H1 (cell line): ENCODE data around the gene DOK6. TPM values are rescaled to one million over a fixed set of nuclear protein-coding genes. Genes with fewer than 3 reads are reported as not detected.

Experiments
- CTCF ChIA-PET: fragments of 300-600 bp; sonication (Branson Sonifier 250); formaldehyde crosslinking; loops from one replicate; lab custom pipeline; 2021; ENCODE audit not compliant: partially characterized antibody; lab: Charles Lee
- POLR2A ChIA-PET: fragments of 300-600 bp; sonication (Branson Sonifier 250); formaldehyde crosslinking; loops from one replicate; lab custom pipeline; 2021; ENCODE audit warnings: inconsistent platforms; ENCODE audit not compliant: partially characterized antibody; lab: Charles Lee
- DNase-seq, 2 experiments: peaks; one replicate each; pipeline versions ENCODE4 v3.0.0 to v3.0.0-alpha.2; 2010 to 2022; ENCODE audit warnings: low spot score in 2 of 2, low read depth in 1 of 2, mixed read lengths in 1 of 2
- FAIRE-seq: peaks from 2 replicates; lab custom pipeline; 2011; peaks lifted over from hg19 to GRCh38; lab: Jason Lieb, UNC
- H2AFZ ChIP-seq: 2 replicates; pipeline ENCODE4 v1.8.1; 2012; ENCODE audit warnings: low read length, inconsistent platforms
- H2AK5ac ChIP-seq: 2 replicates; pipeline ENCODE4 v1.6.1; 2013; ENCODE audit warnings: low read depth, low read length
- H2BK120ac ChIP-seq: replicated peaks from 2 replicates; pipeline ENCODE3; 2013; ENCODE audit warnings: low read depth, low read length, inconsistent platforms
- H2BK12ac ChIP-seq: 2 replicates; pipeline ENCODE4 v1.6.1; 2013; ENCODE audit warnings: low read depth, low read length
- H2BK15ac ChIP-seq: 2 replicates; pipeline ENCODE4 v1.6.1; 2013; ENCODE audit warnings: low read length
- H2BK20ac ChIP-seq: 2 replicates; pipeline ENCODE4 v1.6.1; 2013; ENCODE audit warnings: low read length
- H2BK5ac ChIP-seq: 2 replicates; pipeline ENCODE4 v1.6.1; 2013; ENCODE audit warnings: low read depth, low read length
- H3K14ac ChIP-seq: 2 replicates; pipeline ENCODE4 v1.6.1; 2013; ENCODE audit warnings: inconsistent platforms; ENCODE audit not compliant: insufficient read length
- H3K18ac ChIP-seq: 2 replicates; pipeline ENCODE4 v1.6.1; 2013; ENCODE audit warnings: low read length; ENCODE audit errors: extremely low read depth
- H3K23ac ChIP-seq: 2 replicates; pipeline ENCODE4 v1.6.1; 2013; ENCODE audit warnings: inconsistent platforms; ENCODE audit not compliant: insufficient read length
- H3K23me2 ChIP-seq: 2 replicates; pipeline ENCODE4 v1.6.1; 2013; ENCODE audit warnings: low read depth, low read length
- H3K27ac ChIP-seq: 2 replicates; pipeline ENCODE4 v1.6.1; 2011; ENCODE audit warnings: low read depth, low read length, inconsistent platforms
- H3K27me3 ChIP-seq, 4 experiments: replicated peaks in 1 of 4; 1 replicate in 1 of 4; 2 replicates in 3 of 4; pipeline versions ENCODE4 v1.6.1 to v1.8.1; 2011 to 2013; ENCODE audit warnings: low read length in 3 of 4, mild to moderate bottlenecking in 3 of 4, inconsistent platforms in 2 of 4, mixed read lengths in 2 of 4, moderate library complexity in 1 of 4; ENCODE audit not compliant: control insufficient read depth in 3 of 4, insufficient read depth in 3 of 4; ENCODE audit errors: extremely low read depth in 1 of 4
- H3K36me3 ChIP-seq, 4 experiments: 2 replicates each; pipeline versions ENCODE4 v1.6.1 to v1.8.1; 2011 to 2013; ENCODE audit warnings: mild to moderate bottlenecking in 4 of 4, low read length in 3 of 4, moderate library complexity in 2 of 4, control low read depth in 1 of 4, inconsistent platforms in 1 of 4; ENCODE audit not compliant: insufficient read depth in 4 of 4, control insufficient read depth in 2 of 4
- H3K4ac ChIP-seq: replicated peaks from 2 replicates; pipeline ENCODE3; 2013; ENCODE audit warnings: low read length, low read depth, mixed read lengths, inconsistent platforms; ENCODE audit not compliant: insufficient read length
- H3K4me1 ChIP-seq, 4 experiments: replicated peaks in 1 of 4; 1 replicate in 1 of 4; 2 replicates in 3 of 4; pipeline versions ENCODE4 v1.6.1 to v1.8.1; 2011 to 2013; ENCODE audit warnings: low read length in 3 of 4, inconsistent platforms in 2 of 4, mixed read lengths in 1 of 4; ENCODE audit not compliant: insufficient read depth in 4 of 4, control insufficient read depth in 3 of 4
- H3K4me2 ChIP-seq, 2 experiments: 2 replicates each; pipeline versions ENCODE4 v1.6.1 to v1.8.1; 2011 to 2013; ENCODE audit warnings: low read depth in 2 of 2, low read length in 2 of 2, control low read depth in 1 of 2, inconsistent platforms in 1 of 2, mild to moderate bottlenecking in 1 of 2; ENCODE audit not compliant: insufficient read depth in 1 of 2
- H3K4me3 ChIP-seq, 4 experiments: fragments of 200-600, 300-600 bp in 1 of 4; sonication (generic), shearing (Covaris generic), sonication (Bioruptor Twin) in 1 of 4; 2 replicates each; pipeline versions ENCODE4 v1.5.1 to v1.8.1; 2011 to 2016; ENCODE audit warnings: low read length in 4 of 4, low read depth in 3 of 4, control low read depth in 2 of 4, inconsistent platforms in 2 of 4, mild to moderate bottlenecking in 2 of 4, mixed read lengths in 1 of 4, moderate library complexity in 1 of 4; ENCODE audit not compliant: insufficient read depth in 2 of 4; ENCODE audit errors: extremely low read depth in 1 of 4
- H3K56ac ChIP-seq: replicated peaks from 2 replicates; pipeline ENCODE3; 2013; ENCODE audit warnings: low read depth, mild to moderate bottlenecking, mixed read lengths, low read length, inconsistent platforms; ENCODE audit not compliant: insufficient read length
- H3K79me1 ChIP-seq: 2 replicates; pipeline ENCODE4 v1.6.1; 2013; ENCODE audit warnings: low read depth, low read length, control low read depth
- H3K79me2 ChIP-seq, 2 experiments: 2 replicates each; pipeline versions ENCODE4 v1.6.1 to v1.8.1; 2012 to 2013; ENCODE audit warnings: low read length in 2 of 2, mild to moderate bottlenecking in 2 of 2, inconsistent platforms in 1 of 2; ENCODE audit not compliant: insufficient read depth in 2 of 2, control insufficient read depth in 1 of 2
- H3K9ac ChIP-seq, 4 experiments: replicated peaks in 1 of 4; 1 replicate in 1 of 4; 2 replicates in 3 of 4; pipeline versions ENCODE4 v1.6.1 to v1.8.1; 2011 to 2013; ENCODE audit warnings: low read depth in 3 of 4, low read length in 3 of 4, control low read depth in 2 of 4, mild to moderate bottlenecking in 2 of 4, moderate library complexity in 2 of 4, inconsistent platforms in 1 of 4; ENCODE audit errors: extremely low read depth in 1 of 4
- H3K9me3 ChIP-seq, 2 experiments: 2 replicates each; pipeline versions ENCODE4 v1.6.1 to v1.8.1; 2012 to 2013; ENCODE audit warnings: mild to moderate bottlenecking in 2 of 2, moderate library complexity in 2 of 2, control low read depth in 1 of 2, inconsistent platforms in 1 of 2, low read depth in 1 of 2, low read length in 1 of 2, mixed read lengths in 1 of 2; ENCODE audit not compliant: insufficient read depth in 2 of 2
- H4K20me1 ChIP-seq, 2 experiments: replicated peaks in 1 of 2; 2 replicates each; pipeline versions ENCODE3 to v1.8.1; 2011 to 2013; ENCODE audit warnings: inconsistent platforms in 2 of 2, low read length in 2 of 2, mild to moderate bottlenecking in 1 of 2; ENCODE audit not compliant: insufficient read depth in 2 of 2, control insufficient read depth in 1 of 2
- H4K5ac ChIP-seq: 2 replicates; pipeline ENCODE4 v1.6.1; 2013; ENCODE audit warnings: low read length, low read depth, mixed read lengths, inconsistent platforms; ENCODE audit not compliant: insufficient read length
- H4K8ac ChIP-seq: 2 replicates; pipeline ENCODE4 v1.8.0; 2013; ENCODE audit warnings: mild to moderate bottlenecking, moderate library complexity, low read length, inconsistent platforms; ENCODE audit not compliant: insufficient read depth; ENCODE audit errors: extremely low read depth
- H4K91ac ChIP-seq: replicated peaks from 2 replicates; pipeline ENCODE3; 2013; ENCODE audit warnings: low read length, mixed read lengths, inconsistent platforms; ENCODE audit not compliant: insufficient read length
- BRCA1 ChIP-seq: IDR thresholded peaks from 2 replicates; pipeline ENCODE4 v1.6.1; 2012; ENCODE audit warnings: low read depth, low read length, improper control_type of control experiment
- CEBPB ChIP-seq: IDR thresholded peaks from 2 replicates; pipeline ENCODE4 v1.6.1; 2012; ENCODE audit warnings: low read depth, low read length
- GTF2F1 ChIP-seq: IDR thresholded peaks from 2 replicates; pipeline ENCODE4 v1.6.1; 2012; ENCODE audit warnings: low read depth, low read length, improper control_type of control experiment, borderline replicate concordance
- HDAC2 ChIP-seq, 2 experiments: fragments of 300-600 bp in 1 of 2; sonication (generic) in 1 of 2; IDR thresholded peaks; 2 replicates each; pipeline ENCODE4 v1.6.1; 2011 to 2012; ENCODE audit warnings: low read depth in 2 of 2, low read length in 2 of 2, mild to moderate bottlenecking in 2 of 2, moderate library complexity in 2 of 2, borderline replicate concordance in 1 of 2, inconsistent platforms in 1 of 2
- JUND ChIP-seq: IDR thresholded peaks from 2 replicates; pipeline ENCODE4 v1.6.1; 2011; ENCODE audit warnings: mild to moderate bottlenecking, improper control_type of control experiment, low read length
- KDM5A ChIP-seq: fragments of 200-600 bp; IDR thresholded peaks from 2 replicates; pipeline ENCODE4 v1.7.1; 2012; ENCODE audit warnings: mild to moderate bottlenecking, low read length, inconsistent platforms, mixed read lengths
- NANOG ChIP-seq: IDR thresholded peaks from 2 replicates; pipeline ENCODE4 v1.6.1; 2011; ENCODE audit warnings: low read length, low read depth, mild to moderate bottlenecking, inconsistent platforms; ENCODE audit not compliant: insufficient read depth, poor library complexity, severe bottlenecking
- POLR2A ChIP-seq, 2 experiments: IDR thresholded peaks; 1 replicate in 1 of 2; 2 replicates in 1 of 2; pipeline ENCODE4 v1.6.1; 2011; ENCODE audit warnings: low read depth in 2 of 2, low read length in 2 of 2, mild to moderate bottlenecking in 2 of 2; ENCODE audit errors: control extremely low read depth in 1 of 2
- RAD21 ChIP-seq, 2 experiments: IDR thresholded peaks in 1 of 2; conservative IDR thresholded peaks in 1 of 2; 2 replicates each; pipeline ENCODE4 v1.6.1; 2011; ENCODE audit warnings: low read depth in 2 of 2, low read length in 2 of 2, improper control_type of control experiment in 1 of 2, inconsistent platforms in 1 of 2, mild to moderate bottlenecking in 1 of 2, moderate library complexity in 1 of 2
- RBBP5 ChIP-seq: IDR thresholded peaks from 2 replicates; pipeline ENCODE4 v1.7.1; 2012; ENCODE audit warnings: low read depth, mild to moderate bottlenecking, inconsistent platforms, low read length, moderate library complexity, borderline replicate concordance
- SIX5 ChIP-seq: IDR thresholded peaks from 2 replicates; pipeline ENCODE4 v1.6.1; 2011; ENCODE audit warnings: mild to moderate bottlenecking, low read depth, low read length
- TAF7 ChIP-seq: optimal IDR thresholded peaks from 2 replicates; pipeline ENCODE3; 2011; ENCODE audit warnings: low read depth, mild to moderate bottlenecking, inconsistent platforms, low read length, moderate library complexity, borderline replicate concordance
- TCF12 ChIP-seq: IDR thresholded peaks from 2 replicates; pipeline ENCODE4 v1.6.1; 2011; ENCODE audit warnings: low read depth, mild to moderate bottlenecking, low read length
- polyA plus RNA-seq, 7 experiments: library from polyadenylated mRNA; depleted of rRNA in 3 of 7; stranded (reverse) in 5 of 7; unstranded in 2 of 7; fragments of >200 nt in 5 of 7; fragments of 200-250 nt in 2 of 7; gene quantifications; 1 replicate in 5 of 7; 2 replicates in 1 of 7; 4 replicates in 1 of 7; pipeline versions ENCODE4 v1.2.1 to v1.2.3, GENCODE V29; 2011 to 2013; ENCODE audit warnings: missing spikeins in 2 of 7, mixed read lengths in 2 of 7
- total RNA-seq: library from RNA; stranded (reverse); fragmentation: NEBNext Ultra II Directional; extraction: Animal tissue kit (Norgen Biotek cat#: 25700); gene quantifications from 2 replicates; pipeline ENCODE4 v1.2.1, GENCODE V29; 2021

The DOK6 gene
- total and polyA plus RNA-seq, 2 of the 8 experiments (the other 6 are each of a cell fraction or from before 2014, with no cell fraction given), result 0.33 to 0.50 TPM

DNA sequence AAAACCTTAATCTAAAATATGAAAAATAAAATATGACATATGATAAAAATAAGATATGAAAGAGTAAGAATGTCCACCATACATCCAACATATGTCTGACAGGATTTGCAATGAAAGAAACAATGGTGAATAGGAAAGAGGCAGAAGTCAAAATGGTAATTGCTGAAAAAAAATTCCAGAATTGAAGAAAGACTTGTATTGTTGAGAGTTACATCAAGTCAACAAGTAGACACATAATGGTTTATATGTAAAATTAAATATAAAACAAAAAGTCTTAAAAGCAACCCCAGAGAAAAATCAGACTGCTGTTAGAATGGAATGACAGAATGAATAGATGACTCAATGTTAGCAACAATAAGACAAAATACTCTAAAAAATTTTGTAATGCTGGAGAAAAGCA, 255.1 kb downstream of the DOK6 start:
- H2AFZ ChIP-seq, result no peak overlapping the region
- ChIA-PET POLR2A (no interaction called here), CTCF (no interaction called here)
- no peak overlapping the region for H2BK5ac ChIP-seq
- no peak overlapping the region for H3K14ac ChIP-seq
- H3K9ac ChIP-seq, result no peak overlapping the region
- no peak overlapping the region for H2BK20ac ChIP-seq
- no peak overlapping the region for H3K23ac ChIP-seq
- no peaks in the 10 kb centered on the region for H4K20me1 ChIP-seq
- no peak overlapping the region for H2AK5ac ChIP-seq
- H3K23me2 ChIP-seq, result no peaks in the 10 kb centered on the region
- H3K56ac ChIP-seq, result no peak overlapping the region
- no peaks in the 10 kb centered on the region for H3K9me3 ChIP-seq
- no peak overlapping the region for H3K4me3 ChIP-seq
- no peaks in the 10 kb centered on the region for H3K79me2 ChIP-seq
- H3K36me3 ChIP-seq, result no peaks in the 10 kb centered on the region
- no peak overlapping the region for H3K4ac ChIP-seq
- TF ChIP-seq NANOG (no peak), KDM5A (no peak), TCF12 (no peak), CEBPB (no peak), SIX5 (no peak), RBBP5 (no peak), RAD21 (IDR thresholded peaks at IDR 0.05 in 1 of 2, conservative IDR thresholded peaks at IDR 0.05 in 1 of 2; ENCODE audit: low read depth in 2 of 2, low read length in 2 of 2) (no peak), BRCA1 (no peak), GTF2F1 (no peak), TAF7 (no peak), JUND (no peak), POLR2A (IDR thresholded peaks at IDR 0.05; ENCODE audit: control extremely low read depth in 1 of 2, low read depth in 2 of 2, low read length in 2 of 2) (no peak), HDAC2 (IDR thresholded peaks at IDR 0.05; ENCODE audit: borderline replicate concordance in 1 of 2, low read depth in 2 of 2, low read length in 2 of 2) (no peak)
- H3K4me2 ChIP-seq, result no peak overlapping the region
- H2BK12ac ChIP-seq, result no peak overlapping the region
- H3K27ac ChIP-seq, result no peak overlapping the region
- H2BK120ac ChIP-seq, result no peak overlapping the region
- no peak overlapping the region for H2BK15ac ChIP-seq
- FAIRE-seq (no peak), DNase-seq (no peak)
- H3K4me1 ChIP-seq, result no peaks in the 10 kb centered on the region
- H3K27me3 ChIP-seq, result no peaks in the 10 kb centered on the region; a peak in 1 of 7 replicates
- H4K8ac ChIP-seq, result no peak overlapping the region
- H4K91ac ChIP-seq, result no peak overlapping the region
- H3K79me1 ChIP-seq, result no peaks in the 10 kb centered on the region
- H3K18ac ChIP-seq, result no peak overlapping the region
- no peak overlapping the region for H4K5ac ChIP-seq
